Amygdala (tissue), 56 donors: ENCODE data around the gene SLC7A7.
"Not testable (repeated sequence)": the region's sequence is repeated elsewhere in the genome, so short reads cannot be mapped to it uniquely, and the experiment has no call there.

Experiments
- DNase-seq, 56 donors: peaks; one replicate each; lab custom pipeline; 2025; lab: John Stamatoyannopoulos, UW

Gene SLC7A7

GRCh38 chr14:22844221-22845102 lies 29.2 kb upstream of the SLC7A7 start:
- DNase-seq = no peak

- DNase-seq = no peak
Measured at GRCh38 chr14:22843123-22843925, 28.1 kb upstream of the SLC7A7 start.

- no peak for DNase-seq
Measured at GRCh38 chr14:22842211-22843122, 27.2 kb upstream of the SLC7A7 start.

GRCh38 chr14:22841769-22842168 lies 26.5 kb upstream of the SLC7A7 start:
- DNase-seq = no peak

GRCh38 chr14:22841311-22841710 lies 26.1 kb upstream of the SLC7A7 start:
- no peak for DNase-seq

- DNase-seq = no peak
Measured at GRCh38 chr14:22839159-22839779, 24.0 kb upstream of the SLC7A7 start.

- DNase-seq = peak in 2 of 56 donors; percentile 5 to 19
Measured at GRCh38 chr14:22838631-22839041, 23.4 kb upstream of the SLC7A7 start.

- DNase-seq = peak in 1 of 56 donors; percentile 19
Measured at GRCh38 chr14:22837750-22838538, 22.7 kb upstream of the SLC7A7 start.

GRCh38 chr14:22837114-22837749 lies 22.0 kb upstream of the SLC7A7 start:
- DNase-seq = peak in 8 of 56 donors; percentile 17 to 53 (median 36)

- peak in 3 of 56 donors; percentile 16 to 24 (median 18) for DNase-seq
Measured at GRCh38 chr14:22836301-22837113, 21.3 kb upstream of the SLC7A7 start, which contains the start of gene MMP14. MMP14 (plus strand) TSS chr14:22836585; CDS start chr14:22836818, 233 bp downstream.

- no peak for DNase-seq
Measured at GRCh38 chr14:22835505-22835904, 20.3 kb upstream of the SLC7A7 start.

GRCh38 chr14:22830443-22831010 lies 15.3 kb upstream of the SLC7A7 start:
- DNase-seq = no peak

GRCh38 chr14:22829661-22830442 lies 14.6 kb upstream of the SLC7A7 start, which contains the start of gene MRPL52:
MRPL52 (plus strand) TSS chr14:22829887; CDS start chr14:22829913, 26 bp downstream.
- DNase-seq = peak in 54 of 56 donors; percentile 34 to 93 (median 84)

- DNase-seq = not testable (repeated sequence)
Measured at GRCh38 chr14:22829076-22829660, 13.9 kb upstream of the SLC7A7 start.

- DNase-seq = no peak
Measured at GRCh38 chr14:22824711-22825359, 9.6 kb upstream of the SLC7A7 start.
